ENCODE data around the gene CD34.
A peak's percentile ranks its signal among the peaks of the same experiment; 100 is the strongest.
"Not testable (repeated sequence)": the region's sequence is repeated elsewhere in the genome, so short reads cannot be mapped to it uniquely, and the experiment has no call there.

Gene CD34

GRCh38 chr1:207910591-207911354 is at the start of gene CD34:
CD34 (minus strand) TSS chr1:207911125; CDS start chr1:207911080, 45 bp downstream.
- no peak for DNase-seq (ENCODE audit: low spot score)

GRCh38 chr1:207960346-207960745 is 49.4 kb upstream of the CD34 start:
- DNase-seq (ENCODE audit: low spot score): no peak

GRCh38 chr1:207959910-207960309 is 49.0 kb upstream of the CD34 start:
- no peak for DNase-seq (ENCODE audit: low spot score)

GRCh38 chr1:207959141-207959825 is 48.4 kb upstream of the CD34 start:
- DNase-seq (ENCODE audit: low spot score): no peak

GRCh38 chr1:207958376-207959139 is 47.6 kb upstream of the CD34 start:
- no peak for DNase-seq (ENCODE audit: low spot score)

- no peak for DNase-seq (ENCODE audit: low spot score)
Measured at GRCh38 chr1:207956986-207957385, 46.1 kb upstream of the CD34 start.

- no peak for DNase-seq (ENCODE audit: low spot score)
Measured at GRCh38 chr1:207954104-207954503, 43.2 kb upstream of the CD34 start.

- DNase-seq (ENCODE audit: low spot score): no peak
Measured at GRCh38 chr1:207952617-207953542, 42.0 kb upstream of the CD34 start.

- DNase-seq (ENCODE audit: low spot score): no peak
Measured at GRCh38 chr1:207951652-207952051, 40.7 kb upstream of the CD34 start.

- DNase-seq (ENCODE audit: low spot score): no peak
Measured at GRCh38 chr1:207950750-207951149, 39.8 kb upstream of the CD34 start.

- no peak for DNase-seq (ENCODE audit: low spot score)
Measured at GRCh38 chr1:207949571-207950195, 38.8 kb upstream of the CD34 start.

- no peak for DNase-seq (ENCODE audit: low spot score)
Measured at GRCh38 chr1:207948536-207949250, 37.8 kb upstream of the CD34 start.

- no peak for DNase-seq (ENCODE audit: low spot score)
Measured at GRCh38 chr1:207946756-207947155, 35.8 kb upstream of the CD34 start.

- no peak for DNase-seq (ENCODE audit: low spot score)
Measured at GRCh38 chr1:207944571-207944970, 33.6 kb upstream of the CD34 start.

- not testable (repeated sequence) for DNase-seq (ENCODE audit: low spot score)
Measured at GRCh38 chr1:207942337-207942741, 31.4 kb upstream of the CD34 start.

GRCh38 chr1:207941665-207942064 is 30.7 kb upstream of the CD34 start:
- DNase-seq (ENCODE audit: low spot score): no peak

- peak; percentile 15 for DNase-seq (ENCODE audit: low spot score)
Measured at GRCh38 chr1:207938016-207938415, 27.1 kb upstream of the CD34 start.

GRCh38 chr1:207937204-207937603 is 26.3 kb upstream of the CD34 start:
- no peak for DNase-seq (ENCODE audit: low spot score)

GRCh38 chr1:207935166-207935583 is 24.2 kb upstream of the CD34 start:
- no peak for DNase-seq (ENCODE audit: low spot score)

- no peak for DNase-seq (ENCODE audit: low spot score)
Measured at GRCh38 chr1:207933205-207933800, 22.4 kb upstream of the CD34 start.
